CD4-positive, alpha-beta T cell treated with Interleukin-17A for 4 hours (primary cell): ENCODE measurements around the gene DVL1.
A peak's percentile ranks its signal among the peaks of the same experiment; 100 is the strongest.
"Not testable (repeated sequence)": the region's sequence is repeated elsewhere in the genome, so short reads cannot be mapped to it uniquely, and the experiment has no call there.

Experiments used
- DNase-seq: peaks from one replicate; pipeline ENCODE4 v3.0.0-alpha.2; 2020; ENCODE audit warnings: mixed read lengths

The DVL1 gene

GRCh38 chr1:1349256-1350012 is at the start of gene DVL1:
Gene DVL1 (minus strand): TSS chr1:1349418. CDS start chr1:1349065, 353 bp downstream.
- peak; percentile 81 for DNase-seq

DNA sequence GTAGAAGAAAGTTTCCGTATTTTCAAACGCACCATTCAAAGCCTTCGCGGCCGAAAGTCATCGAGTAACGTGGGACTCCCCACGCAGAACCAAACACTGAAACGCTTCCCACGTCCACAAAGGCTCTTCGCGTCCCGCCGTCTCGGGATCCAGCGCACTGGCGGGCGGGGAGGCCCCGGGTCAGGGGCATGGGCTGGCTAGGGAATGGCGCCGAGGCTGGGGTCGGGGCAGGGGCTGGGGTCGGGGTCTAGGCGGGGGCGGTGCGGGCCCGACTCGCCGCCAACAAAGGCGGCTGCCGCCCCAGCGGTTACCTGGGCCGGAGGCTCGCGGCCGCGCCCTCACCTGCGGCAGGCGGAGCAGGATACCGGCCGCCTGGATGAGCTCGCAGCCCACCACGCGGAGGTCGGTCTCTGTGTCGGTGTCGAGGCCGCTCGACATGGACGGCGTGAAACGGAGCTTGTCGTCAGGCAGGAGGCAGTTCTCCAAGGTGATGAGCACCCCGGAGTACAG is 49.5 kb upstream of the DVL1 start:
- DNase-seq, result no peak

- no peak for DNase-seq
Observed at GRCh38 chr1:1397839-1398523, 48.8 kb upstream of the DVL1 start.

GRCh38 chr1:1395166-1395565 is 45.9 kb upstream of the DVL1 start:
- no peak for DNase-seq

DNA sequence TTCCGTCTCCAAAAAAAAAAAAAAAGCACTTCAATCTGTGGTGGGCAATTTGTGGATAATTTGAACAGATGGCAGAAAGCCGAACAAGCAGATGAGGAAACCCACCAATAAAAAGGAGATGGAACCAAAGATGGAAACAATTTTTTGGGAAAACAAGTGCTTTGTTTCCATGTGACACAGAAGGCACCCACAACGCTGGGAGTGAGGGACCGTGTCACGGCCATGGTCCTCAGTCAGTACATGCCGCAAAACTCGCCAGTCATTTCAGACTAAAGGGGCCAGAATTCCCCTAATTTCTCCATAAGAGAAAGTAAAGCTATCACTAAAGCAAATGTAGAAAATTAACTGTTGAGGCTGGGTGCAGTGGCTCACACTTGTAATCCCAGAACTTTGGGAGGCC is 44.9 kb upstream of the DVL1 start:
- DNase-seq, result no peak

DNA sequence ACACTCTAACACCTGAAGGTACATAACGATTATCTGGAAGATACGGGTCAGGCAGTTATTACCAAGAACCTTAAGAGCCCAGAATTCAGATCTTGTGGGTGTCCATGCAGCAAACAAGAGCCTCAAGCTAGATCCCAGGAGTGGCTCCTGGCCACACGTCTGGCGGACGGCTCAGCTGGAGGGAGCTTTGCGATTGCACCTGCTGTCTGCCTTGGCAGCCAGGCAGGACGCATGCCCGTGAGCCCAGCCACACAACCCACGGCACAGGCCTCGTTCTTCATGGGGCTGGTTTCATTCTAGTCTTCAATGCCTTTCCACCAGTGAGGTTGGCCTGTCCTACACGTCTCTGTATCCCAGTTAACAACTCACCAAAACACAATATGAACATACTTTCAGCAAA is 44.2 kb upstream of the DVL1 start:
- no peak for DNase-seq

- DNase-seq, result no peak
Observed at GRCh38 chr1:1393014-1393413, 43.8 kb upstream of the DVL1 start.

DNA sequence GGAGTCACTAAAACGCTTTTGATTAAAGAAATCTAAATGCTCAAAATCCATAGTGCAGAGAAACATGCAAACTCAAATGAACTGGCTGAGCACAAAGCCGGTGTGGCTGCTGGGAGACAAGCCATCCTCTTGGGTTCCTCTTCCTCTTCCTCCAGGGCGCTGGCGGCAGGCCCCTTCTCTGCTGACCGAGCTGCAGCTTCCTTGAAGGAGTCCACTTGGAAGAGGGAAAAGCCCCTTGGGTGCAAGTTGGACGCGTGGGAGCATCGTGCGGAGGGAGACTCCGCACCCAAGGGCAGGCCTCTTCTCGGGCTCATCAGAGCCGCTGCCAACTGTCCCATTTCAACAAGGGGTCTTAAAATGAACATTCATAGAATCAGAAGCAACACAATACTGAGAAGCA is 42.0 kb upstream of the DVL1 start:
- DNase-seq, result no peak

DNA sequence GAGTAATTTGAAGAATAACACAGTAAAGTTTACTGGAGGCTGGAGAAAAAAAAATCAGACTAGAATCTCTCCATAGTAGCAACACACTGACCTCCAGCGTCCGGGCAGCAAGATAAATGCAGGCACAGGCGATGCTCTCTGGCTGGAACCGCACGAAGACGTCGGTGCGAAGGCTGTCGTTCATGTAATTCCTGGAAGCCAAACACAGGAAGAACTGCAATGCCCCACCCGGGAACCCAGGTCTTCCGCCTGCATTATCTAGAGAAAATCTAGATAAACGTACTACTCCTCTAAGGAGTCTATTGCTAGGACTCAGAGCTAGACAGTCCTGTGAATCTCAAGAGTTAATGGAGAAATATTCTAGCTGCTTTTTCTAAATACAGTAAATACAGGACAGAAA is 41.5 kb upstream of the DVL1 start:
- no peak for DNase-seq

DNA sequence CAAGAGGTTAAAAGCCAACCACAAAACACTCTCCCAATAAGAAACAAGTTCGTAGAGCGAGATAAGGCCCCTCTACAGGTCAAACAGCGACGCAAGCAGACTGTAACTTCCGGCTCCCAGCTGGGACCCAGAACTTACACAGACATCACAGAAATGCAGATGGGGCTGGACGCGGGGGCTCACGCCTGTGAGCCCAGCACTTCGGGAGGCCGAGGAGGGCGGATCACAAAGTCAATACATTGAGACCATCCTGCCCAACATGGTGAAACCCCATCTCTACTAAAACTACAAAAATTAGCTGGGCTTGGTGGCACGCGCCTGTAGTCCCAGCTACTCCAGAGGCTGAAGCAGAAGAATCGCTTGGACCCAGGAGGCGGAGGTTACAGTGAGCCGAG is 38.9 kb upstream of the DVL1 start:
- no peak for DNase-seq

DNA sequence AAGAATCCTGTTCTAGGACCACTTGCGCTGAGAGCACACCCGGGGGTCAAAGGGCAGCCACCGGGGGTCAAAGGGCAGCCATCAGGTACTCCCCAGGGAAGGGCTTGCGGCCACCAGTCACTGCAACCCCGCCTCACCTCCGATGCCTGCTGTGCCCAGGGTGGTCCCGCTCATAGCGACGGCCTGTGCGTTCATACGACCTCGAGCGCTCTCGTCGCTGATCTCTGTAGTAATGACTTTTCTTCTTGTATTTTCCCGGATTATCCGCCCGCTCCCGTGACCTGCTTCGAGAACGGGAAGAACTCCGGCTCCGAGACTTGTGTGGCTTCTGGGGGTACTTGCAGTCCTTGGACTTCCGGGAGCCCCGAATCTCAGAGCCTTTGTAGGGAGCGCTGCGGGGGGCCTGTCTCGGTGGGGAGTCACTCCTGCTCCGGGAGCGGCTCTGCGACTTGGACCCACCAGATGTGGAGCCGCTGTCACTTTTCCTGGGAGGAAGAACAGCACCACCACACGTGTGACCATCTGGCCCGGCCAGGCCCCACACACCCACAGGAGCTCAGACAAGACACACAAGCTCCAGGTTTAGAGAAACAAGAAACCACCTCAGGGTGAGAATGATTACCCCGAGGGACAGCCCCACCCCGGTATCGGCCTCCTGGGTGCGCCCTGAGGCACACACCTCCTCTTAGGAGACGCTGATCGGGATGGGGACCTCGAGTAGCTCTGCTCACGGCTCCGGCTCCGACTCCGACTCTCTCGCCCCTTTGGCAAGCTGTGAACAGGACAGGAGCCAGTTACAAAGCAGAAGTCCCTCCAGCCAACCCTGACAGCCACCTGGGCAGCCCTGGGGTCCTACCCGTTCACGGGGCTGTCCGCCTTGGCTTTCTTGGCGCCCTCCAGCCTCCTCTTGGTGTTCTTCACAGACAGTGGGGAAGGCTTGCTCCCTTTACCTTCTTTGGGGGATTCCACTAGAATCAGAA is 38.2 kb upstream of the DVL1 start:
- no peak for DNase-seq

DNA sequence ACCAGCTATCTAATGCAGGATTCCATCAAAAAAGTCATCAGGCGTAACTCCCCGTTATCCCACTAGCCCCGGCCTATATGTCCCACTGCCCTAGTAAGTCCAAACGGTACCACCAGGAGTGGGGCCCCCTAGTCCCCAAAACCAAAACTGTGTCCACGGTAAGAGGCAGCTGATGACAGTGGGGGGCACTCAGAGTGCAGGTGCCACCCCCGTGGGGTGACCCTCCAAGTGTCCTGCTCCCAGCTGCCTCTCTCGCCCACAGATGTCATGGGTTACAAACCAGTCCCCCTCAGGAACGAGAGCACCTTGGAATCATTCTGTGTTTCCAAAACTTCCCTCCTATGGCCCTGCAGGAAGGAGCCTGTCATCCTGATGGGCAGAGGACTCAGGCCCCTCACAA is 36.7 kb upstream of the DVL1 start:
- no peak for DNase-seq

- not testable (repeated sequence) for DNase-seq
Observed at GRCh38 chr1:1385339-1385738, 36.1 kb upstream of the DVL1 start.

DNA sequence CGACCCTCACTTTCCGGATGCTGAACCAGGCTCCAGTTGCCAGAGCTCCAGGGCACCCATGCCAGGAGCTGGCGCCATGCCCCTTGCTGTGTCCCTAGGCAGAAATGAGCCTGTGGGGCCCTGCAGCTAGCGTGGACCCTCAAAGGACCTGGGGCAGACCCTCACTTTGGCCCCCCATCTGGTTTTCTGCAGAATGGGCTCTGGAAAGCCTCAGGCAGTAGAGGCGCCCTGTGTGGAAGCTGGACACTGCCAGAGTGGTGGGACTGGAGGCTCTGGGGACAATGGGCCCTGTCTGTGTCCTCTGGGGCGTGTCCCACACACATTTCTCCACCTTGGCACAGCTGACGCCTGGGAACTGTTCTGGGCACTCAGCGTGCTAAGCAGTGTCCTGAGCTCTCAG is 32.1 kb upstream of the DVL1 start:
- DNase-seq, result no peak

- DNase-seq, result no peak
Observed at GRCh38 chr1:1380860-1381259, 31.6 kb upstream of the DVL1 start.

GRCh38 chr1:1377540-1378205 is 28.5 kb upstream of the DVL1 start:
- DNase-seq, result no peak

DNA sequence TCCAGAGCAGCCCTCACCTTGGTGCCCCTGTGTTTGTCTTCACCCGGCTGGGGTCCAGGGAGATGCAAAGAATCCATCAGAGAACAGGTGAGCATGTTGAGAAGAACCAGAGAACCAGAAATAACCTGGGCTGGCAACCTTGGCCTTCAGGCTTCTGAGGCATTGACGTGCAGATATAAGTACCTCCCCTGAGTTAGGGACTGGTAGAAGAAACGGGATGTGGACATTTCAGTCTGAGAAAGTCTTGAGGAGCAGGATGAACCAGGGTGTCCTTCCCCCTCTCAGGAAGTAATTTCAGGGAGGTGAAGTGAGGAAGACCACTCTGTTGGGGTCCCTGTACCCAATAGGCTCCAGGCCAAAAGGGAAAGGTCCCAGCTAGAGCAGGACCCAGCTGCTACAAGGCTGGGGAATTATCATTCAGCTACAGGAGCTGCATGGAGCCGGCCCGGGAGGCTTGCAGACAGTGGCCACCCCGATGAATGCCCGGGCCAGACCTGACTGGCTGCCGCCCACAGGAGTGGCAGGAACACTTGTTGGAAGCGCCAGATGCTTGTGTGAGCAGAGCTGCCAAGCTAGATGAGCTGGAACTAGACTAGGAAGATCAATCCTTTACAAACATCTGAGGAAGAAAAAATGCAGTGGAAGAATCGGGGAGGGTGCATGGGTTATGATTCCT is 27.5 kb upstream of the DVL1 start:
- DNase-seq, result no peak

GRCh38 chr1:1374929-1375662 is 25.9 kb upstream of the DVL1 start, which contains the start of gene AURKAIP1:
Gene AURKAIP1 (minus strand): TSS chr1:1375207. CDS start chr1:1374756, 451 bp downstream.
- DNase-seq, result peak; percentile 95

DNA sequence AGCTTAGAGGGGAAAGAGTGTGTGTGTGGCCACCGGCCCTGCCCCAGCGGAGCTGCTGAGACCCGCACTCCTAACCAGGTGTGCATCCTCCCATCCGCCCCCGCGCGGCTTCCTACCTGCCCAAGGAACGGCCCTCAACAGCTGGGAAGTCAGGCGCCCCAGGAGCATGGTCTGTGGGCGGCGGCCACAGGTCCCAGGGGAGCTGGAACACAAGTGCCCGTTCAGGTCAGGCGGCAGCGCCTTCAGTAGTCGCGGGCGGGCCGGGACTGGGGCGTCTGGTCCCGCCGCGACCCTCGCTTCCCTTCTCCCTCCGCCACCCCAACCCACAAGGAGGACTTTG is 25.3 kb upstream of the DVL1 start:
- DNase-seq, result no peak

GRCh38 chr1:1373815-1374588 is 24.8 kb upstream of the DVL1 start:
- DNase-seq, result no peak
